GM12801 (cell line): Measurements from ENCODE around the gene SATB2.

ENCODE experiments used
- CTCF ChIP-seq: IDR thresholded peaks from one replicate; pipeline ENCODE4 v1.5.1; 2011; ENCODE audit warnings: control low read depth; ENCODE audit not compliant: insufficient read length; ENCODE audit errors: extremely low read depth

SATB2 gene

GRCh38 chr2:199457147-199458008 is at the start of gene SATB2:
TSS of gene SATB2 (minus strand) at chr2:199457939. CDS start at chr2:199456037, 1,902 bp downstream.
- TF ChIP-seq CTCF: no peak

- no peak for TF ChIP-seq CTCF
Measured at GRCh38 chr2:199505755-199506403, 48.1 kb upstream of the SATB2 start.

- no peak for TF ChIP-seq CTCF
Measured at GRCh38 chr2:199503148-199503547, 45.4 kb upstream of the SATB2 start.

GRCh38 chr2:199499005-199499404 is 41.3 kb upstream of the SATB2 start:
- TF ChIP-seq CTCF: no peak

GRCh38 chr2:199495147-199495546 is 37.4 kb upstream of the SATB2 start:
- no peak for TF ChIP-seq CTCF

GRCh38 chr2:199490049-199490448 is 32.3 kb upstream of the SATB2 start:
- no peak for TF ChIP-seq CTCF

- TF ChIP-seq CTCF: no peak
Measured at GRCh38 chr2:199488772-199489400, 31.1 kb upstream of the SATB2 start.
